Left lung (tissue), 10 donors: Measurements from ENCODE around the gene SESN3. TPM values are rescaled to one million over a fixed set of nuclear protein-coding genes. Genes with fewer than 3 reads are reported as not detected.
A peak's percentile ranks its signal among the peaks of the same experiment; 100 is the strongest.

Experiments used
- ATAC-seq: fragments of 200-7000 bp; cut with Tn5 transposase; one replicate; pipeline ENCODE4 v1.9.1; 2020; ENCODE audit warnings: moderate library complexity
- DNase-seq, 4 donors: peaks; one replicate each; pipeline ENCODE4 v3.0.0-alpha.2; 2013 to 2020
- H3K27ac ChIP-seq, 2 donors: fragments of 200-600 bp; sonication (generic) in 1 of 2; one replicate each; pipeline versions ENCODE4 v1.5.0 to v1.8.0; 2020 to 2021
- H3K27me3 ChIP-seq, 2 donors: fragments of 200-600 bp; sonication (generic) in 1 of 2; one replicate each; pipeline versions ENCODE4 v1.5.0 to v1.8.0; 2020 to 2021
- H3K36me3 ChIP-seq, 2 donors: fragments of 200-600 bp; sonication (generic) in 1 of 2; one replicate each; pipeline versions ENCODE4 v1.5.0 to v1.8.0; 2020 to 2021
- H3K4me1 ChIP-seq, 2 donors: fragments of 200-600 bp; one replicate each; pipeline ENCODE4 v1.8.0; 2021
- H3K4me3 ChIP-seq, 2 donors: fragments of 200-600 bp; sonication (generic) in 1 of 2; one replicate each; pipeline versions ENCODE4 v1.5.0 to v1.8.0; 2020 to 2021; ENCODE audit warnings: mild to moderate bottlenecking in 1 of 2
- H3K9me3 ChIP-seq, 2 donors: fragments of 200-600 bp; sonication (generic) in 1 of 2; one replicate each; pipeline versions ENCODE4 v1.5.0 to v1.8.0; 2020 to 2021
- CTCF ChIP-seq, 2 donors: fragments of 200-600 bp; sonication (generic) in 1 of 2; IDR thresholded peaks; one replicate each; pipeline versions ENCODE4 v1.5.0 to v1.8.0; 2021; ENCODE audit warnings: antibody characterized with exemption in 2 of 2
- intact Hi-C, 2 donors: fragments of 100-400 bp; cut with DNase I; formaldehyde crosslinking; loops; one replicate each; pipeline versions ENCODE4 v1.11.2 to v1.14.2; 2022
- polyA plus RNA-seq, 6 donors: library from polyadenylated mRNA; unstranded; fragments of 120-200 nt; gene quantifications; one replicate each; pipeline ENCODE4 v1.2.1, GENCODE V29; 2013; ENCODE audit not compliant: insufficient read length in 6 of 6
- total RNA-seq, 2 donors: library from RNA; stranded (reverse); fragmentation: NEBNext Ultra II Directional; extraction: Animal tissue kit (Norgen Biotek cat#: 25700); gene quantifications; one replicate each; pipeline ENCODE4 v1.2.1, GENCODE V29; 2021
- donor health status: DM: no; HTN: yes; CAD: no.
- donor health status: DM: no; HTN: no; CAD: no.

Gene SESN3
- total and polyA plus RNA-seq, 8 donors, result 45.0 to 87.8 (median 72.5) TPM

- DNase-seq, result no peak
- no peak for ATAC-seq
- intact Hi-C loops, result no loop called here
- Histone ChIP-seq H3K9me3 (no peaks in the 10 kb centered on the region), H3K4me1 (no peaks in the 10 kb centered on the region), H3K4me3 (no peak overlapping the region), H3K27me3 (no peaks in the 10 kb centered on the region), H3K27ac (no peak overlapping the region), H3K36me3 (peaks cover 0 to 7% of the 10 kb centered on the region in 2 donors)
- no peak for TF ChIP-seq CTCF (IDR thresholded peaks at IDR 0.05)
These were observed 64.2 kb downstream of the SESN3 start for GRCh38 chr11:95166781-95167180.

GRCh38 chr11:95165638-95166037, 65.4 kb downstream of the SESN3 start:
- Histone ChIP-seq H3K27ac (no peak overlapping the region), H3K27me3 (no peaks in the 10 kb centered on the region), H3K4me3 (no peak overlapping the region), H3K36me3 (peaks cover 0 to 4% of the 10 kb centered on the region in 2 donors), H3K9me3 (no peaks in the 10 kb centered on the region), H3K4me1 (no peaks in the 10 kb centered on the region)
- no peak for TF ChIP-seq CTCF (IDR thresholded peaks at IDR 0.05)
- intact Hi-C loops, result no loop called here
- no peak for ATAC-seq
- no peak for DNase-seq

DNA sequence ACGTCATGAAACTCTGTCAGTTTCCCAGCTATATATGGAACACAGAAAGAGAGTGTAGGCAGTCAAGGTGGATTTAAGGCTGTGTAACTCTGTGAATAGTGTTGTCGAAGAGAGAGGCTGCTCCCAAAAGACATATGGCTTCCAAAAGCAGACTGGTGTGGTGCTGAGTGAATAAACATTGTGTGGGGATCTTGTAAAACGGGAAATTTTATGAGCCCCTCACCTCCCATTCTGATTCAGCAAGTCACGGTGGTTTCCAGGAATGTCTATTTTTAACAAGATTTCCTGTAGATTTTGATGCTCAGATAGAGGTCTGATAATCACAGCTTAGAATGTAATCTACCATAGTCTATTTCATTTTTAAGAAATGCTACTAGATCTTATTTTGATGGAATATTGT, 67.9 kb downstream of the SESN3 start:
- DNase-seq (no peak), ATAC-seq (peak; percentile 22)
- Histone ChIP-seq H3K4me1 (peaks cover 0 to under 1% of the 10 kb centered on the region in 2 donors), H3K27me3 (no peaks in the 10 kb centered on the region), H3K27ac (no peak overlapping the region), H3K4me3 (no peak overlapping the region), H3K36me3 (no peaks in the 10 kb centered on the region), H3K9me3 (no peaks in the 10 kb centered on the region)
- TF ChIP-seq CTCF (IDR thresholded peaks at IDR 0.05), result no peak
- intact Hi-C loops, result no loop called here

DNA sequence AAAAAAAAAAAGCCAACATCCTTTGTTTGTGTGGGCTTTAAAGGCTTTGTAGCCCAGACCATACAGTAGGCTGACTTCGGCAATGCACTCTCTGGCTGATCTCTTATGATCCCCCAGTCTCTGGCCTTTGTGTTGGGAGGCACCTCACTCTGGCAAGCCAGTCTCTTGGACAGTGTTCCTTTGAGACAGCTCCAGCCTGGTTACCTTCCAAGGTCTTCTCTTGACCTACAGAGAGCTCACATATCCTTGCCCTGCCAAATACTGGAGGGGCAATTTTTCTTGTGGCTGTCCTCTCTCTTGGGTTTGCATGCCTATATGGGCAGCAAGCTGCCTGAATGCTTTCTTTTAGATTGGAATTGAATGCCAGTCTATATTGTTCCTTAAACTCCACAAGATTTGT, 69.8 kb downstream of the SESN3 start:
- no peaks in the 10 kb centered on the region for H3K27me3 ChIP-seq
- ATAC-seq, result no peak
- DNase-seq, result no peak
- no peaks in the 10 kb centered on the region for H3K36me3 ChIP-seq
- TF ChIP-seq CTCF (IDR thresholded peaks at IDR 0.05), result no peak
- H3K27ac ChIP-seq, result no peak overlapping the region
- H3K4me1 ChIP-seq, result peaks cover 0 to 4% of the 10 kb centered on the region in 2 donors
- intact Hi-C loops, result no loop called here
- H3K4me3 ChIP-seq, result no peak overlapping the region
- no peaks in the 10 kb centered on the region for H3K9me3 ChIP-seq

- peak; percentile 4 for ATAC-seq
These were observed 73.2 kb downstream of the SESN3 start for GRCh38 chr11:95157824-95158223.

More at GRCh38 chr11:95157824-95158223, 73.2 kb downstream of the SESN3 start:
- intact Hi-C loops, result loop anchor here (5.0 to 10.0 kb wide), 2 partner anchors 547 to 549 kb away; no protein-coding TSS in a partner anchor
- no peaks in the 10 kb centered on the region for H3K27me3 ChIP-seq
- DNase-seq, result no peak
- H3K4me1 ChIP-seq, result peaks cover 4 to 12% of the 10 kb centered on the region in 2 donors
- no peaks in the 10 kb centered on the region for H3K9me3 ChIP-seq
- no peak for TF ChIP-seq CTCF (IDR thresholded peaks at IDR 0.05)
- H3K4me3 ChIP-seq, result no peak overlapping the region
- H3K36me3 ChIP-seq, result no peaks in the 10 kb centered on the region
- H3K27ac ChIP-seq, result peak overlapping the region in 1 of 2 donors; percentile 34
